Measurements from ENCODE around the gene NEDD4L. TPM values are rescaled to one million over a fixed set of nuclear protein-coding genes. Genes with fewer than 3 reads are reported as not detected.

The NEDD4L gene
- polyA plus RNA-seq, 1 of the 3 experiments (the other 2 are of a cell fraction): 13.2 TPM

GRCh38 chr18:58191626-58192025, 147.6 kb downstream of the NEDD4L start:
- Histone ChIP-seq H3F3A (replicated peaks; ENCODE audit: insufficient read depth) (peaks cover 8% of the 10 kb centered on the region), H3K27ac (ENCODE audit: low read depth in 2 of 2, low read length in 1 of 2) (no peak overlapping the region), H3K79me2 (ENCODE audit: insufficient read depth) (no peaks in the 10 kb centered on the region), H3K4me1 (ENCODE audit: control insufficient read depth in 1 of 2, insufficient read depth in 2 of 2, low read depth in 1 of 2, low read length in 1 of 2) (peaks cover 6 to 23% of the 10 kb centered on the region in 2 experiments; a peak in 3 of 4 replicates), H3K4me3 (ENCODE audit: low read depth in 2 of 2, low read length in 1 of 2) (no peak overlapping the region), H2AFZ (ENCODE audit: low read depth) (no peak overlapping the region), H3K27me3 (ENCODE audit: insufficient read depth) (no peaks in the 10 kb centered on the region), H3K9me3 (no peaks in the 10 kb centered on the region), H3K9me2 (no peaks in the 10 kb centered on the region), H3K36me3 (replicated peaks in 1 of 2; ENCODE audit: control insufficient read depth in 1 of 2, insufficient read depth in 2 of 2, low read length in 1 of 2) (no peaks in the 10 kb centered on the region), H4K20me1 (ENCODE audit: insufficient read depth) (no peaks in the 10 kb centered on the region), H3K9ac (no peak overlapping the region), H3K4me2 (no peak overlapping the region)
- 97% methylated on average over 2 of the region's 2 CpGs for WGBS (ENCODE audit: low lambda C conversion rate)
- CTCF ChIA-PET: interaction anchor here (0.6 to 5.6 kb wide), 8 partner anchors 10 to 293 kb away, joined by 3 to 43 read pairs (median 4); no protein-coding TSS in a partner anchor
- POLR2A ChIA-PET: no interaction called here
- no peak for DNase-seq
- no peak for TF ChIP-seq POLR2AphosphoS5 (IDR thresholded peaks at IDR 0.05; ENCODE audit: low read depth, low read length)
- TF ChIP-seq JUND (IDR thresholded peaks at IDR 0.05): no peak
- no peak for TF ChIP-seq CHD2 (IDR thresholded peaks at IDR 0.05; ENCODE audit: low read length, partially characterized antibody)
- no peak for TF ChIP-seq RAD21 (IDR thresholded peaks at IDR 0.05; ENCODE audit: low read length)
- TF ChIP-seq MEF2A (IDR thresholded peaks at IDR 0.05; ENCODE audit: borderline replicate concordance, low read depth): no peak
- TF ChIP-seq EZH2phosphoT487 (IDR thresholded peaks at IDR 0.05; ENCODE audit: borderline replicate concordance, low read depth): no peak
- TF ChIP-seq EP300 (IDR thresholded peaks at IDR 0.05; ENCODE audit: borderline replicate concordance in 1 of 2, low read depth in 1 of 2, low read length in 1 of 2): no peak
- TF ChIP-seq MAX (IDR thresholded peaks at IDR 0.05; ENCODE audit: low read depth): no peak

GRCh38 chr18:58192519-58192918, 148.5 kb downstream of the NEDD4L start:
- no peaks in the 10 kb centered on the region for H4K20me1 ChIP-seq (ENCODE audit: insufficient read depth)
- H3K4me3 ChIP-seq (ENCODE audit: low read depth in 2 of 2, low read length in 1 of 2): no peak overlapping the region
- H3K27ac ChIP-seq (ENCODE audit: low read depth in 2 of 2, low read length in 1 of 2): no peak overlapping the region
- 97% methylated on average over 4 of the region's 4 CpGs for WGBS (ENCODE audit: low lambda C conversion rate)
- ChIA-PET POLR2A (no interaction called here), CTCF (interaction anchor here (0.9 to 5.6 kb wide), 7 partner anchors 11 to 357 kb away, joined by 3 to 43 read pairs (median 3); no protein-coding TSS in a partner anchor)
- no peaks in the 10 kb centered on the region for H3K36me3 ChIP-seq (replicated peaks in 1 of 2; ENCODE audit: control insufficient read depth in 1 of 2, insufficient read depth in 2 of 2, low read length in 1 of 2)
- H3K9ac ChIP-seq: no peak overlapping the region
- peaks cover 4 to 16% of the 10 kb centered on the region in 2 experiments; a peak in 3 of 4 replicates for H3K4me1 ChIP-seq (ENCODE audit: control insufficient read depth in 1 of 2, insufficient read depth in 2 of 2, low read depth in 1 of 2, low read length in 1 of 2)
- no peak overlapping the region for H2AFZ ChIP-seq (ENCODE audit: low read depth)
- H3K9me3 ChIP-seq: no peaks in the 10 kb centered on the region
- no peaks in the 10 kb centered on the region for H3K79me2 ChIP-seq (ENCODE audit: insufficient read depth)
- DNase-seq: no peak
- H3K4me2 ChIP-seq: no peak overlapping the region
- no peaks in the 10 kb centered on the region for H3F3A ChIP-seq (replicated peaks; ENCODE audit: insufficient read depth)
- no peaks in the 10 kb centered on the region for H3K9me2 ChIP-seq
- H3K27me3 ChIP-seq (ENCODE audit: insufficient read depth): no peaks in the 10 kb centered on the region
- no peak for TF ChIP-seq CHD2 (IDR thresholded peaks at IDR 0.05; ENCODE audit: low read length, partially characterized antibody)
- TF ChIP-seq EP300 (IDR thresholded peaks at IDR 0.05; ENCODE audit: borderline replicate concordance in 1 of 2, low read depth in 1 of 2, low read length in 1 of 2): no peak
- TF ChIP-seq USF2 (IDR thresholded peaks at IDR 0.05; ENCODE audit: borderline replicate concordance, low read depth, low read length): no peak
- no peak for TF ChIP-seq YY1 (IDR thresholded peaks at IDR 0.05; ENCODE audit: low read depth)
- TF ChIP-seq IRF3 (IDR thresholded peaks at IDR 0.05; ENCODE audit: low read depth, low read length): no peak
- no peak for TF ChIP-seq ELF1 (IDR thresholded peaks at IDR 0.05)
- no peak for TF ChIP-seq REST (IDR thresholded peaks at IDR 0.05; ENCODE audit: low read depth, low read length)
- no peak for TF ChIP-seq FOSL2 (IDR thresholded peaks at IDR 0.05; ENCODE audit: borderline replicate concordance, low read depth)

All from SK-N-SH (cell line).